ENCODE measurements around the gene LTA.
A peak's percentile ranks its signal among the peaks of the same experiment; 100 is the strongest.

Gene LTA

GRCh38 chr6:31533455-31533841 is 38.6 kb upstream of the LTA start:
- DNase-seq (ENCODE audit: low read depth), result no peak
- TF ChIP-seq MYC (IDR thresholded peaks at IDR 0.05; ENCODE audit: low read depth, low read length) (no peak), CTCF (IDR thresholded peaks at IDR 0.05; ENCODE audit: low read depth, low read length) (no peak), POLR2A (IDR thresholded peaks at IDR 0.05; ENCODE audit: extremely low read depth, insufficient read length) (no peak), MAX (IDR thresholded peaks at IDR 0.05; ENCODE audit: low read depth, low read length) (no peak)
- no peak overlapping the region for H3K4me3 ChIP-seq (ENCODE audit: low read depth, low read length)

- TF ChIP-seq CTCF (IDR thresholded peaks at IDR 0.05; ENCODE audit: low read depth, low read length) (no peak), MYC (IDR thresholded peaks at IDR 0.05; ENCODE audit: low read depth, low read length) (no peak), POLR2A (IDR thresholded peaks at IDR 0.05; ENCODE audit: extremely low read depth, insufficient read length) (no peak), MAX (IDR thresholded peaks at IDR 0.05; ENCODE audit: low read depth, low read length) (no peak)
- DNase-seq (ENCODE audit: low read depth), result no peak
- H3K4me3 ChIP-seq (ENCODE audit: low read depth, low read length), result no peak overlapping the region
These were observed 38.1 kb upstream of the LTA start for GRCh38 chr6:31534011-31534410.

GRCh38 chr6:31534521-31535040 is 37.5 kb upstream of the LTA start:
- TF ChIP-seq POLR2A (IDR thresholded peaks at IDR 0.05; ENCODE audit: extremely low read depth, insufficient read length) (no peak), MAX (IDR thresholded peaks at IDR 0.05; ENCODE audit: low read depth, low read length) (no peak), MYC (IDR thresholded peaks at IDR 0.05; ENCODE audit: low read depth, low read length) (no peak), CTCF (IDR thresholded peaks at IDR 0.05; ENCODE audit: low read depth, low read length) (no peak)
- DNase-seq (ENCODE audit: low read depth), result no peak
- H3K4me3 ChIP-seq (ENCODE audit: low read depth, low read length), result no peak overlapping the region

- no peak for TF ChIP-seq MAX (IDR thresholded peaks at IDR 0.05; ENCODE audit: low read depth, low read length)
- TF ChIP-seq CTCF (IDR thresholded peaks at IDR 0.05; ENCODE audit: low read depth, low read length), result no peak
- TF ChIP-seq POLR2A (IDR thresholded peaks at IDR 0.05; ENCODE audit: extremely low read depth, insufficient read length), result no peak
- no peak for TF ChIP-seq MYC (IDR thresholded peaks at IDR 0.05; ENCODE audit: low read depth, low read length)
- peak overlapping the region; percentile 7 for H3K4me3 ChIP-seq (ENCODE audit: low read depth, low read length)
- DNase-seq (ENCODE audit: low read depth), result no peak
These were observed 36.4 kb upstream of the LTA start for GRCh38 chr6:31535538-31536324.

- peak overlapping the region; percentile 92 for H3K4me3 ChIP-seq (ENCODE audit: low read depth, low read length)
- TF ChIP-seq MAX (IDR thresholded peaks at IDR 0.05; ENCODE audit: low read depth, low read length), result no peak
- TF ChIP-seq POLR2A (IDR thresholded peaks at IDR 0.05; ENCODE audit: extremely low read depth, insufficient read length), result no peak
- TF ChIP-seq CTCF (IDR thresholded peaks at IDR 0.05; ENCODE audit: low read depth, low read length), result no peak
- no peak for TF ChIP-seq MYC (IDR thresholded peaks at IDR 0.05; ENCODE audit: low read depth, low read length)
- DNase-seq (ENCODE audit: low read depth), result no peak
These were observed 33.2 kb upstream of the LTA start for GRCh38 chr6:31538805-31539400.

Data from NB4 (cell line).